DMS 273 treated with DMSO at 0.1 percent for 48 hours (cell line): ENCODE data around the gene TINCR.
"Not testable (repeated sequence)": the region's sequence is repeated elsewhere in the genome, so short reads cannot be mapped to it uniquely, and the experiment has no call there.

Source experiments
- DNase-seq: peaks from one replicate; lab custom pipeline; 2025; lab: John Stamatoyannopoulos, UW

TINCR gene

DNA sequence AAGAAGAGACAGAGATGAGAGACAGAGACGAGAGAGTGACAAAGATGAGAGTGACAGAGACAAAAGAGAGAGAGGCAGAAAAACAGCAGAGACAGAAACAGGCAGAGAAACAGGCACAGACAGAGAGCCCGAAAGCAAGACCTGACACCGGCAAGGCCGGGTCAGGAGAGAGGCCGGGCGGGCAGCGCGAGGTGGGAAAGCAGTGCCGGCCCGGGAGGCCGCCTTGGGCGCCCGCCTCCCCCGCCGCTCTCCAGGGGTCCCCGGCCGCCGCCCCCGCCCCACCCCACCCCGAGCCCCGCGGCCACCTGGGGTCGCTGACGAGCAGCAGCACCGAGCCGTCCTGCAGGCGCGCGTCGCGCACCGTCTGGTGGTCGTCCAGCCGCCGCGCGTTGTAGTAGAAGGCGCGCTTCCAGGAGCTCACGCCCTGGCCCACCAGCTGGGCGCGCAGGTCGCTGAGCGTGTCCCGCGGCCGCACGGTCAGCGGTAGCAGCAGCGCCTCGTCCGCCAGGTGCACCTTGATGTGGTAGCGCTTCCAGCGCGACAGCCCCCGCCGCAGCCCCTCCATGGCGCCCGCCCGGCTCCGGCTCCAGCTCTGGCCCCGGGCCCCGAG lies at the start of gene TINCR:
TSS of gene TINCR (minus strand) at position 594 of the 610 bp plus-strand sequence.
- no peak for DNase-seq

GRCh38 chr19:5617080-5617479 lies 49.3 kb upstream of the TINCR start:
- no peak for DNase-seq

- no peak for DNase-seq
Measured at GRCh38 chr19:5615756-5616327, 48.1 kb upstream of the TINCR start.

- DNase-seq = no peak
Measured at GRCh38 chr19:5612891-5613865, 45.4 kb upstream of the TINCR start.

DNA sequence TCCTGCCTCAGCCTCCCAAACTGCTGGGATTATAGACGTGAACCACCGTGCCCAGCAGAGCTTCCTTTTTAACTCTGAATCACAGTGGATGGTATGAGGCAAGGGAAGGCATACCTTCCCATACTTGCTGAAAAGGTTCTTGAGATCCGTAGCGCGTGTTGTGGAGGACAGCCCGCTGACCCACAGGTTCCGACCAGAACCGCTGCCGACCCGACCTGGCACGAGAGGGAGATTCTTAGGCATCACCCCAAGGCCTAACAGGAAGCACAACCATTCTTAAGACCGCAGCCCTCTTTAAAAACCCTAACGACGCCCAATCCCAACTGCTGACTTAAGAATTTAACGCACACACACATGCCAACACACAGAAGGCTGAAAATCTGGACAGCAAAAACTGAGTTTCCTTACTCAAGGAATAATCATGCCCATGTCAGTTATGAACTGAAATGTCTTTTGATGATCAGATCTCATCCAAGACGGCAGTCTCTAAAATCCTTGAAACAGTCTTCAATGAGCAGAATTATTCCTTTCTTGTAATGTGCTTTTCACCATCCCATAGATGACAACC lies 42.2 kb upstream of the TINCR start:
- DNase-seq = no peak

- not testable (repeated sequence) for DNase-seq
Measured at GRCh38 chr19:5608766-5609165, 41.0 kb upstream of the TINCR start.

DNA sequence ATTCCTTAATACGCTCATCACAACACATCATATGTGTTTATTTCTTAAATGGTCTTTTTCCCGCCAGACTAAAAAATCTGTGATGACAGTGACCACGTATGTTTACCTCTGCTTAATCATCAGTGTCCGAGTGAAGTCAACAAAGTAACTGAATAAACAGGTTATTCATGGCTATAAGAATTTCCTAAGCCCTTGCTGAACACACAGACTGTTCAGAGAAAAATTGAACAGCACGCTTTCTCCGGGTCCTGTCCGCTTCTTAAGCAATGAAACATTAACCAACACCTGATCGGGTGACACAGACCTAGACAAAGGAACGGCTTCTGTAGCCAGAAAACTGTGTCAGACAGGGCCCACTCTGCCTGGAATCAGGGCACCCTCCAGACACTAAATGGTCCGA lies 40.5 kb upstream of the TINCR start:
- DNase-seq = no peak

GRCh38 chr19:5607318-5608275 lies 39.8 kb upstream of the TINCR start:
- no peak for DNase-seq

DNA sequence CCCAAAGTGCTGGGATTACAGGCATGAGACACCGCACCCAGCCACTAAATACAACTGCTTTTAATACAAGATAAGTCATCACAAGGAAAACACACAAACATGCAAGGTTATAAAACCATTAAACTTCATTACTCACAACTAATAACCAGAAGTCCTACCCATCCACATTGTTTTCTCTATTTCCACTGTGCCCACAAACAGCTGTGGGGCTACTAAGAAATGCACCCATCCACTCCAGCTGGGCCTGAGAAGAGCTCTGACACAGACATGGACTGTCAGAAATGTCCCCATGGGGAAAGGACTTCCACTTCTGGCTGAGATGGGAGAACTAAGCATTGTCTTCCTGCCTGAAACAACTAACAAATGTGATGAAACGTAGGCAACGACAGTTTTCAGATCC lies 37.6 kb upstream of the TINCR start:
- no peak for DNase-seq

DNA sequence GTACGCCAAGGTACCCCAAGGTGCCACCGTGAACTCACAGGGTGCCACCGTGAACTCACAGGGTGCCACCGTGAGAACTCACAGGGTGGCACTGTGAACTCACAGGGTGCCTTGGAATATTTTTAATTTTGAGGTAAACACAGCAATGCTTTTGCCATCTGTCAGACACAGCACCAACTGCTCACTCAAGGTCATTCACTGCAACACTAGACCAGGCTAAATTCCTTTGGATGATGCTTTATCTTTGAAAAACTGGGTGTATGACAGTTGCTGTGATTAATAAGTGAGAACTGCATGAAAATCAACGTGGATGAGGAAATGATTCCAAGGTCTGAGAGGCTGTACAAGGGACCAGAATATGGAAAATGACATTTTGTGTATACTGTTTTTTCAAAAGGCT lies 35.9 kb upstream of the TINCR start:
- no peak for DNase-seq

DNA sequence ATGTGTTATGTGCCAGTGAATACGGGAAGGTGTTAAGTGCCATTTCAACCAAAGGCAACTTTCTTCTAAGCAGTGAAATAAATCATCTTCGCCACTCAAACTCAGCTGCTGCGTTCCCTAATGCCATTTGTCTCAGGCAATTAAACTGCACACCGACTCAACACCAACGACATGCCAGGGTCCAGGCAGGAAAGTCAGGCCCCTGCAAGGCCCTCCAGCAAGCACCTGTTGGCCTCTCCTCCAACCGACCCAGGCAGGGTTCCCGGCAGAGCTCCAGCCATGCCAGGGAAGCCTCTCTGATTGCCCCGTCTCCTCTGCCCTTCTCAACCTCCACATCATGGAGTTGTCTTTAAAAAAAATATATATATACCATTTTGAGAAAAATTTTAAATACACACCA lies 33.0 kb upstream of the TINCR start:
- no peak for DNase-seq

- DNase-seq = no peak
Measured at GRCh38 chr19:5595745-5596144, 28.0 kb upstream of the TINCR start.

- DNase-seq = no peak
Measured at GRCh38 chr19:5595129-5595528, 27.4 kb upstream of the TINCR start.

DNA sequence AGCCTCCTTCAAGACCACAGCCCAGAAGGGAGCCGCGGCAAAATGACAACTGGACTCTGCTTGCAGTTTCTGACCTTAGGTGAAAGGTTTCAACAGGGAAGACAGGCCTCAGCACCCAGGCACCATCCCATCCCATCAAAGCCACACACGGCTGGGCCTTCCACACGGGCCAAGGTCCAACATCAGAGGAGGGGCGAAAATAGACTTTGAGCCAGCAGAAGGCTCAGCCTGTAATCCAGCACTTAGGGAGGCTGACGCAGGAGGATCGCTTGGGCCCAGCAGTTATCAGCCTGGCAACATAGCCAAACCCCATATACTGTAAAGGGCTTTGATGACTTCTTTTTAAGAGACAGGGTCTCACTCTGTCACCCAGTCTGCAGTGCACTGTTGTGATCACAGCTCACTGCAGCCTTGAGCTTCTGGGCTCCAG lies 26.8 kb upstream of the TINCR start:
- DNase-seq = no peak

- DNase-seq = no peak
Measured at GRCh38 chr19:5593343-5594255, 25.8 kb upstream of the TINCR start.

DNA sequence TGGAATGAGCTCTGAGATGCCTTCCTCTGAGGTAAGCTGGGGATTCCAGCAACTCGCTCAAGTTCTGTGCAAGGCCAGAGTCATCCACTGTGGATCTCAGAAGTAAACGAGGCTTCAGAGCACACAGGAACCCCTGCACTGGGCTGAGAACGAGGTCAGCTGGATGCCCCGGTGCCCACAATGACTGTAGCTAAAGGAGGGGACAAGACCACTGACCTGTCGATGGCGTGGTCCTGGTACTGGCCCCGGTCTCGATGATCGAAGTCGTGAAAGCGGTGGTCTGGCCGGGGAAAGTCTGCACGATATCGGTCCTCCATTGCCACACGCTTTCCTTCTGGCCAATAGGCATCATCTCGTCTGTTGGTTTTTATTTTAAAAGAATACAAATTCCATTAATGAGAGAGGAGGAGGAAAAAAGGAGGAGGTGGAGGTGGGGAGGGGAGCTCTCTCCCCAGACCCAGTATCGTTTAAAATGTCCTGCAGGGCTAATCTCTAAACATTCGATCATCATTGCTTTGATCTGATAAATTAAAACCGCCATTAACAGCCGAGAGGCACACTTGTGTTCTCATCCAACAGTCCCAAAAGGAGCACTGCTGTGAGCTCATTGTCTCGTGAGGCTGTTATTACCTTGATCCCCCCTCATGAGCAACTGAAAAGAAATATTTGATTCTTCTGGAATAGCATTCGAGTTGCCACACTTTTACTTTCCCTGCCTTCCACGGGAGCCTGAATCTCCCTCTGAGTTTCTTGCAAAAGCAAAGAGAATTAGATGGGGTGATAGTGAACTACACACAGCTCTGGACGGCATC lies 25.0 kb upstream of the TINCR start:
- DNase-seq = no peak

- DNase-seq = no peak
Measured at GRCh38 chr19:5591476-5591875, 23.7 kb upstream of the TINCR start.

DNA sequence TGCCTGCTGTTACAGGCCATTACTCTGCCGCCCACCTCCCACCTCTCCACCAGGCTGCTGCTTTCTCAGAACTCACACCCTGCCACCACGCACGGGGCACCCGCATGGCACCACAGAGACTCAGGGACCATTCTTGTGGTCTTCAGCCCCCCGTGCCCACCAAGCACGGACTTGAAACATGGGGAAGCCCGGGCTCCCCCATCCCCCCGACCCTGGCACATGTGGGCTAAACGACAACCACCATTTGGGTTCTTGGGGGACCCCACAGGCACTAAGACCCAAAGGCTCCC lies 23.1 kb upstream of the TINCR start:
- no peak for DNase-seq

DNA sequence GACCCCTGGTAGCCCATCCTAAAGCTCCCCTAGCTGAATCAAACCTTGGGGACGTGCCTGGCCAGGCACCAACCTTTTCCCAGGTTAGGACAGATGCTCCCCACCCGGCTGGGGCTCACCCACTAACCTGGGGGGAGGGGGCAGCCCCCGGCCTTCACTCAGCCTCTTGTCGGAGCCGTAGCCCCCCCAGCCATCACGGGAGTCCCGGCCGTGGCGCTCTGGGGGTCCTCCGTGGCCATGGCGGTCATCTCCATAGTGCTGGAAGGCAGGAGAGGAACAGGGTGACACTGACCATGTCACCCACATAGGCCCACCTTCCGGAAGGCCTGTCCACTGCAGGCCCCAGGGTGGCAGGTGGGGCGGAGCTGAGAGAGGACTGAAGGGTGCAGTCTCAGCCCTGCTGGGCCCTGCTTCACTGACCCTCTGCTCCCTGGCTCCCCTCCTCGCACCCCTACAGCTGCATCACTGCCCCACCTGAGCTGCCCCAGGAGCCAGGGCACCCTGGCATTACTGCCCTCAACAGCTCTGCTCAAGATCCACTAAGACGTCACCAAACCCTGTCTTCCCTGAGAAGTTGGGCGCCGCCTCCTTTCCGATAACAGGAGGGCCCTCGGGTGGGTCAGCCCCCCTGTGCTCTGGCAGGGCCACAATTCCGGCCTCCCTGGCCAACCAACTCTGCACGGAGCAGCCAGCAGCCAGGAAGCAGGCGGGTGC lies 22.6 kb upstream of the TINCR start:
- DNase-seq = no peak
